Rectal smooth muscle tissue (tissue), 1 donor: ENCODE data around the gene HDAC4.
A peak's percentile ranks its signal among the peaks of the same experiment; 100 is the strongest.

Experiments
- H3K27ac ChIP-seq: one replicate; pipeline ENCODE4 v1.7.0; 2013; ENCODE audit warnings: low read depth, low read length, inconsistent platforms
- H3K27me3 ChIP-seq: one replicate; pipeline ENCODE4 v1.7.0; 2013; ENCODE audit warnings: low read length; ENCODE audit not compliant: control insufficient read depth, insufficient read depth
- H3K36me3 ChIP-seq: one replicate; pipeline ENCODE4 v1.7.0; 2013; ENCODE audit warnings: low read length; ENCODE audit not compliant: control insufficient read depth, insufficient read depth
- H3K4me1 ChIP-seq: one replicate; pipeline ENCODE4 v1.7.0; 2013; ENCODE audit warnings: low read length; ENCODE audit not compliant: control insufficient read depth, insufficient read depth
- H3K4me3 ChIP-seq: one replicate; pipeline ENCODE4 v1.7.0; 2013; ENCODE audit warnings: low read length
- H3K9ac ChIP-seq: one replicate; pipeline ENCODE4 v1.7.0; 2013; ENCODE audit warnings: low read length

The HDAC4 gene

GRCh38 chr2:239124152-239124899 lies 276.5 kb downstream of the HDAC4 start:
- Histone ChIP-seq H3K4me3 (no peak overlapping the region), H3K4me1 (peaks cover 2% of the 10 kb centered on the region), H3K27me3 (no peaks in the 10 kb centered on the region), H3K36me3 (peaks cover 35% of the 10 kb centered on the region), H3K9ac (no peak overlapping the region), H3K27ac (no peak overlapping the region)

GRCh38 chr2:239122421-239123110 lies 278.3 kb downstream of the HDAC4 start:
- no peaks in the 10 kb centered on the region for H3K27me3 ChIP-seq
- no peak overlapping the region for H3K4me3 ChIP-seq
- H3K4me1 ChIP-seq: peaks cover 2% of the 10 kb centered on the region
- H3K36me3 ChIP-seq: peaks cover 29% of the 10 kb centered on the region
- H3K27ac ChIP-seq: no peak overlapping the region
- H3K9ac ChIP-seq: no peak overlapping the region

DNA sequence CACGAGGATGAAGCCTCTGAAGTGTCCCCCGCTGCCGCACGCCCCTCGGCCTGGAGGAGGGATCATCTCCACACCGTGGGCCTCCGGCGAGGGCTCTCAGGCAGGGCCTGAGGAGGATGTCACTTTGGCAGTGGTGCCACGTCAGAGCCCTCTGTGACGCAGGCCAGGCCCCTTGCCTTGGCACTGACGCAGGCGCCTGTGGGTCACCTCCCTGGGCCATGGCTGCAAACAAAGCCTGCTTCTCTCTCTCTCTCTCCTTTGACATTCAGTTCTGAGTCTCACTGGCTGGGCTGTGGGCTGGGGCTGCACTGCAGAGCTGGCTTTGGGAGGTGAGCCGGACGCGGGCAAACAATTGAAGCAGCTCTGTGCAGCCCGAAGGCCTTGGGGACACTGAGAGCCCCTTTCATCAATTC lies 279.2 kb downstream of the HDAC4 start:
- H3K4me1 ChIP-seq: peaks cover 2% of the 10 kb centered on the region
- H3K9ac ChIP-seq: no peak overlapping the region
- peaks cover 25% of the 10 kb centered on the region for H3K36me3 ChIP-seq
- H3K27ac ChIP-seq: peak overlapping the region; percentile 11
- H3K4me3 ChIP-seq: no peak overlapping the region
- H3K27me3 ChIP-seq: no peaks in the 10 kb centered on the region

DNA sequence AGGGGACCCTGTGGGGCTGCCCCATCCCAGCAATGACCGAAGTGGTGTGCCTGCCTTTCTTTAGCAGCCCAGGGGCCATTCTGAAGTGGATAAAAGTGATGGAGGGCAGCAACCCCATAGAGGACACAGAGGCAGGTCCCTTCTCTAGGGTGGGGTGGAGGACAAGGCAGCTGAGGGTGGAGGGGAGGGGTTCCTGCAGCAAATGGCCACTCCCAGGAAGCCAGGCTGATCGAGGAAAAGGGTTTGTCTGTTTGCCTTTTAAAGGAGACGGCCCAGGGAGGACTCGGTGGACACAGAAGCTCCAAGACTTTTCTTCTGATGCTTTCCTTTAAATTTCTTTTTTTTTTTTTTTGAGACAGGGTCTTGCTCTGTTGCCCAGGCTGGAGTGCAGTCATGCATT lies 280.2 kb downstream of the HDAC4 start:
- Histone ChIP-seq H3K36me3 (peaks cover 17% of the 10 kb centered on the region), H3K4me3 (no peak overlapping the region), H3K4me1 (peaks cover 2% of the 10 kb centered on the region), H3K27ac (no peak overlapping the region), H3K9ac (no peak overlapping the region), H3K27me3 (no peaks in the 10 kb centered on the region)

GRCh38 chr2:239119346-239120126 lies 281.3 kb downstream of the HDAC4 start:
- H3K36me3 ChIP-seq: peaks cover 10% of the 10 kb centered on the region
- no peak overlapping the region for H3K4me3 ChIP-seq
- H3K4me1 ChIP-seq: peaks cover 3% of the 10 kb centered on the region
- no peak overlapping the region for H3K9ac ChIP-seq
- no peaks in the 10 kb centered on the region for H3K27me3 ChIP-seq
- H3K27ac ChIP-seq: no peak overlapping the region

DNA sequence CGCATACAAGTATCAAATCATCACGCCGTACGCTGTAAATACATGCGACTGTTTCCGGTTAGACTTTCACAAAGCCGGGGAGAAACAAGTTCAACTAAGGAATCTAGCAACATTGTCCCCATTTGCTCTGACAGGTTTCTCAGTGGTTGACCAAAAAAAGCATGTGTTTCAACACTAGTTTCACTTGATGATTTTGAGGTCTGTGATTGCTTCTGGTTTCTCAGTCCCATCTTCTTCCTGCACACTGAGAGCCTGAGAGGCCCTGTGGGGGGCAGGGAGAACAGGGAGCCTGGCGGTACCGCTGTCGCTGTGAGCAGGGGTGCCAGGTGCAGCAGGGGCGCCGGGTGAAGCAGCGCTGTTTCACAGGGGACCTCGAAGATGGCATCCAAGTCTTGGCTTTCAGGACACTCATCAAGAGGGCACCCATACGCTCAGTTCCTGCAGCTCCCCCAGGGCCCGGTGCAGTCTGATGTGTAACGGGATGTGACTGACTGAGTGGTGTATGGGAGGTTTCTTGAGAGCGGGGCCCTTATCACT lies 282.1 kb downstream of the HDAC4 start:
- no peak overlapping the region for H3K4me3 ChIP-seq
- H3K27me3 ChIP-seq: no peaks in the 10 kb centered on the region
- H3K36me3 ChIP-seq: peaks cover 3% of the 10 kb centered on the region
- H3K4me1 ChIP-seq: peaks cover 11% of the 10 kb centered on the region
- no peak overlapping the region for H3K27ac ChIP-seq
- H3K9ac ChIP-seq: no peak overlapping the region

DNA sequence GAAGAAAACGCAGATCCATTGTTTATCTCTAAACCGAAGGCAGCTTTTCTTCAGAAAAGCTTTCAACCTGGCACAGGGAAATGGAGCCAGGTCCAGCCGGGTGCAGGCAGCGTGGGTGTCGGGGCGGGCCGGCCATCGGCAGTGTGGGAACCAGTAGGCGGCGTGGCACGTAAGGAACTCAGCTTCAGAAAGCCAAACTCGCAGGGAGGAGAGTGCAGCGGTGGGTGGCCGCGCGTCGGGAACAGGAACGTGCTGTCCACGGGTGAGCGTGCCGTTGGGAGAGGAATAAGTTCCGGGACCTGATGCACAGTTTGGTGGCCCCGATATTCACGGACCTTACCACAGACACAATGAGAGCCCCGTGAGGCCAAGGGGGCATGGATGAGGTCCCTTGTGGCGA lies 282.6 kb downstream of the HDAC4 start:
- H3K36me3 ChIP-seq: peaks cover 3% of the 10 kb centered on the region
- no peak overlapping the region for H3K9ac ChIP-seq
- H3K4me3 ChIP-seq: no peak overlapping the region
- peaks cover 15% of the 10 kb centered on the region for H3K4me1 ChIP-seq
- H3K27ac ChIP-seq: no peak overlapping the region
- H3K27me3 ChIP-seq: no peaks in the 10 kb centered on the region

DNA sequence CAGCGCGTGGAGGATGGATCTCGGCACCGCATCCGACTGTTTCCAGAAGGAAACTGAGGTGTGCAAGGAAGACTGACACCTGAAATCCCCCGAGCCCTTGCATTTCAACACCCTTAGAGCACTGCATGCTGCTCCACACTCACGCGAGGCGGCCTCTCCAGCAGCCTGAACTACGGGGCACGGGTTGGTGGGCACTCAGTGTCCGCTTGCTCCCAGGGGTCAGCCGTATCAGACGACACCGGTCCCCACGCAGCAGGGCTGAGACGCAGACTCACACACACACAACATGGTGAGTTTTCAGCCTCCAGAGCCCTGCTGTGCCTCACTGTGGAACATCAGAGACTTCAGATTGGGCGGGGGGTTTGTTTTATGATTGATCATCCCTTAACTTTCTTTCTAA lies 283.0 kb downstream of the HDAC4 start:
- peaks cover 18% of the 10 kb centered on the region for H3K4me1 ChIP-seq
- H3K27me3 ChIP-seq: no peaks in the 10 kb centered on the region
- no peak overlapping the region for H3K4me3 ChIP-seq
- peaks cover 3% of the 10 kb centered on the region for H3K36me3 ChIP-seq
- H3K27ac ChIP-seq: no peak overlapping the region
- no peak overlapping the region for H3K9ac ChIP-seq

DNA sequence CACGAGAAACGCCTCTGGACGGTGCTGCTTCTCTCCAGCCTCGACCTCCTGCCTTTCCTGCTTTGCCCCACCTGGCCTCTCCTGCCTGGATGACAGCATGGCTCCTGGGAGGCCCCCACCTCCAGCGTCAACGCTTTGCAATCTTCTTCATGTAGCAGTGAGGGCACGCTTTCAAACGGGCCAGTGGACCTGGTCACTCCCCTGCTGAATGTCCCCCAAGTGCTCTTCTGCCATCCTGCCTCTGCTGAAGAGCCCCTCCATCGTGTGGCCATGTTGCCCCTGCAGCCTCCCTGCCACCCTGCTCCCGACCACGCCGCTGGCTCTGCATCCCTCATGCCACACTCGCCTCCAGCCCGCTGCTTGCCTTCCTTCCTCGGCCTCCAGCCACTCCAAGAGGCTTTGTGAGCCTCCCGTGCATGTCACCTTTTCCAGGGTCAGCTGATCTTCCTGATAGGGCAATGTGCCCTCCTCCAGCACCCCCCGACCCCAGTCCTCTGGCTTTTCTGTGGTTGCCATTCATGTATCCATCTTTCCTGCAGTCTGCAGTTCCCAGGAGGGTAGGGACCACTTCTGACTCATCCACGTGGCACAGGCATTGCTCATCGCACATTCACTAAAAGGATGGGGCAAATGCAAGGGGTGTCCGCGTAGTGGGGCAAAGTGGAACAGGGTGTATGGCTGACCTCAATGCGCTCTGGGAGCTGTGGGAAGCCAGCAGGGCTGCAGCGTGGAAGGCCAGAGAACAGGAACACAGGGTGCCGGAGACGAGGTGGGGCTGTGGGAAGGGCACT lies 284.2 kb downstream of the HDAC4 start:
- Histone ChIP-seq H3K36me3 (peaks cover 5% of the 10 kb centered on the region), H3K9ac (no peak overlapping the region), H3K4me3 (no peak overlapping the region), H3K4me1 (peaks cover 29% of the 10 kb centered on the region), H3K27ac (no peak overlapping the region), H3K27me3 (no peaks in the 10 kb centered on the region)

- no peak overlapping the region for H3K27ac ChIP-seq
- no peak overlapping the region for H3K9ac ChIP-seq
- H3K4me3 ChIP-seq: no peak overlapping the region
- H3K36me3 ChIP-seq: peaks cover 5% of the 10 kb centered on the region
- H3K27me3 ChIP-seq: no peaks in the 10 kb centered on the region
- H3K4me1 ChIP-seq: peaks cover 37% of the 10 kb centered on the region
These were observed 285.2 kb downstream of the HDAC4 start for GRCh38 chr2:239115616-239116015.

GRCh38 chr2:239114616-239115265 lies 286.1 kb downstream of the HDAC4 start:
- Histone ChIP-seq H3K9ac (no peak overlapping the region), H3K27ac (peak overlapping the region; percentile 93), H3K36me3 (peaks cover 7% of the 10 kb centered on the region), H3K4me1 (peaks cover 44% of the 10 kb centered on the region), H3K4me3 (no peak overlapping the region), H3K27me3 (no peaks in the 10 kb centered on the region)
